HCT116 (cell line): ENCODE measurements around the gene PCLO. TPM values are rescaled to one million over a fixed set of nuclear protein-coding genes. Genes with fewer than 3 reads are reported as not detected.

ENCODE experiments used
- ATAC-seq: fragments of 200-7000 bp; cut with Tn5 transposase; 2 replicates; pipeline ENCODE4 v1.9.1; 2020; ENCODE audit warnings: mild to moderate bottlenecking, moderate library complexity
- BruUV-seq: library from RNA; stranded (reverse); fragments of 400-500 nt; replicated peaks from 2 replicates; lab custom pipeline; 2021; lab: Mats Ljungman, UMichigan
- CTCF ChIA-PET: fragments of 300-600 bp; sonication (Branson Sonifier 250); formaldehyde crosslinking; loops from one replicate; lab custom pipeline; 2021; ENCODE audit warnings: antibody characterized with exemption; lab: Charles Lee
- POLR2A ChIA-PET: fragments of 300-600, 350-600 bp; sonication (Branson Sonifier 250); formaldehyde crosslinking; loops from one replicate; lab custom pipeline; 2021; ENCODE audit warnings: antibody characterized with exemption; lab: Charles Lee
- RAD21 ChIA-PET, 2 experiments: fragments of 300-600 bp; sonication (Branson Sonifier 250); formaldehyde crosslinking; loops; one replicate each; lab custom pipeline; 2023; ENCODE audit warnings: low total read pairs in 2 of 2; ENCODE audit not compliant: uncharacterized antibody in 2 of 2, unreplicated experiment in 2 of 2, low non-redundant PET in 1 of 2; lab: Charles Lee
- DNase-seq: peaks from one replicate; pipeline ENCODE4 v3.0.0-alpha.2; 2010; ENCODE audit warnings: low read depth, low spot score
- H2AFZ ChIP-seq: fragments of 200-600 bp; shearing (Covaris generic), sonication (generic); 2 replicates; pipeline ENCODE4 v1.6.1; 2017; ENCODE audit warnings: low read depth, mixed run types, mixed read lengths, antibody characterized with exemption, low read length; ENCODE audit not compliant: poor library complexity, severe bottlenecking
- H3K27ac ChIP-seq: 2 replicates; pipeline ENCODE4 v1.5.1; 2012; ENCODE audit warnings: low read depth, low read length
- H3K27me3 ChIP-seq: fragments of 200-600 bp; sonication (generic); 2 replicates; pipeline ENCODE4 v1.6.1; 2016; ENCODE audit warnings: mixed run types, low read length, mixed read lengths; ENCODE audit not compliant: insufficient read depth
- H3K36me3 ChIP-seq, 2 experiments: fragments of 200-500 bp in 1 of 2; fragments of 200-600 bp in 1 of 2; sonication (Bioruptor generic) in 1 of 2; sonication (generic) in 1 of 2; 2 replicates each; pipeline versions ENCODE4 v1.5.1 to v1.6.1; 2014 to 2016; ENCODE audit warnings: low read length in 2 of 2, inconsistent platforms in 1 of 2, mixed read lengths in 1 of 2, mixed run types in 1 of 2; ENCODE audit not compliant: insufficient read depth in 2 of 2, control insufficient read depth in 1 of 2
- H3K4me1 ChIP-seq, 2 experiments: fragments of 200-600 bp in 1 of 2; sonication (generic) in 1 of 2; 2 replicates each; pipeline versions ENCODE4 v1.5.1 to v1.6.1; 2012 to 2017; ENCODE audit warnings: low read length in 2 of 2, inconsistent platforms in 1 of 2, mild to moderate bottlenecking in 1 of 2, mixed read lengths in 1 of 2, mixed run types in 1 of 2, moderate library complexity in 1 of 2; ENCODE audit not compliant: insufficient read depth in 2 of 2, control insufficient read depth in 1 of 2
- H3K4me2 ChIP-seq: fragments of 200-600 bp; sonication (generic); 2 replicates; pipeline ENCODE4 v1.6.1; 2017; ENCODE audit warnings: mixed run types, low read length, mixed read lengths
- H3K4me3 ChIP-seq, 2 experiments: fragments of 200-600 bp in 1 of 2; sonication (generic) in 1 of 2; replicated peaks in 1 of 2; 2 replicates each; pipeline ENCODE4 v1.5.1; 2011 to 2016; ENCODE audit warnings: low read length in 2 of 2, control low read depth in 1 of 2, low read depth in 1 of 2, mild to moderate bottlenecking in 1 of 2, mixed read lengths in 1 of 2, mixed run types in 1 of 2
- H3K79me2 ChIP-seq: fragments of 200-600 bp; sonication (generic); 2 replicates; pipeline ENCODE4 v1.6.1; 2017; ENCODE audit warnings: mild to moderate bottlenecking, mixed run types, low read length, moderate library complexity, mixed read lengths; ENCODE audit not compliant: insufficient read depth
- H3K9ac ChIP-seq: fragments of 200-600 bp; sonication (generic); 2 replicates; pipeline ENCODE4 v1.6.1; 2016; ENCODE audit warnings: low read length, mixed read lengths
- H3K9me2 ChIP-seq: fragments of 200-600 bp; sonication (generic), shearing (Covaris generic); 2 replicates; pipeline ENCODE4 v1.6.1; 2017; ENCODE audit warnings: mixed run types, mild to moderate bottlenecking, moderate library complexity; ENCODE audit not compliant: insufficient read depth
- H3K9me3 ChIP-seq, 2 experiments: fragments of 200-500 bp in 1 of 2; fragments of 200-600 bp in 1 of 2; sonication (Bioruptor generic) in 1 of 2; sonication (generic) in 1 of 2; 2 replicates each; pipeline ENCODE4 v1.6.1; 2014 to 2017; ENCODE audit warnings: low read length in 2 of 2, mixed read lengths in 2 of 2, inconsistent platforms in 1 of 2, low read depth in 1 of 2, mild to moderate bottlenecking in 1 of 2, mixed run types in 1 of 2, moderate library complexity in 1 of 2; ENCODE audit not compliant: control insufficient read depth in 1 of 2, insufficient read depth in 1 of 2
- H4K20me1 ChIP-seq: fragments of 200-600 bp; sonication (generic), shearing (Covaris generic); 2 replicates; pipeline ENCODE4 v1.6.1; 2017; ENCODE audit warnings: mixed run types, mild to moderate bottlenecking, moderate library complexity; ENCODE audit not compliant: insufficient read depth
- CTCF ChIP-seq, 3 experiments: fragments of 200-600 bp in 1 of 3; sonication (generic) in 1 of 3; IDR thresholded peaks in 2 of 3; conservative IDR thresholded peaks in 1 of 3; 2 replicates each; pipeline ENCODE4 v1.5.1; 2012 to 2017; ENCODE audit warnings: low read depth in 2 of 3, low read length in 2 of 3, antibody characterized with exemption in 1 of 3, borderline replicate concordance in 1 of 3, control low read depth in 1 of 3, mild to moderate bottlenecking in 1 of 3, mixed read lengths in 1 of 3, mixed run types in 1 of 3, moderate library complexity in 1 of 3; ENCODE audit not compliant: insufficient read depth in 1 of 3
- EGR1 ChIP-seq: IDR thresholded peaks from 2 replicates; pipeline ENCODE4 v1.6.1; 2012; ENCODE audit warnings: low read depth
- ELF1 ChIP-seq: IDR thresholded peaks from 2 replicates; pipeline ENCODE4 v1.6.1; 2012; ENCODE audit warnings: low read depth, borderline replicate concordance
- EZH2 ChIP-seq: fragments of 200-600 bp; sonication (generic); IDR thresholded peaks from 2 replicates; pipeline ENCODE4 v1.6.1; 2017; ENCODE audit warnings: antibody characterized with exemption, mixed run types
- EZH2phosphoT487 ChIP-seq: fragments of 200-600 bp; IDR thresholded peaks from 2 replicates; pipeline ENCODE4 v1.6.1; 2018; ENCODE audit warnings: antibody characterized with exemption, borderline replicate concordance
- FOSL1 ChIP-seq: IDR thresholded peaks from 2 replicates; pipeline ENCODE4 v1.6.1; 2012; ENCODE audit warnings: low read depth
- MAX ChIP-seq: IDR thresholded peaks from 2 replicates; pipeline ENCODE4 v1.6.1; 2012
- POLR2A ChIP-seq: IDR thresholded peaks from 2 replicates; pipeline ENCODE4 v1.7.0; 2011; ENCODE audit warnings: borderline replicate concordance; ENCODE audit not compliant: insufficient read depth, insufficient read length; ENCODE audit errors: extremely low read depth
- POLR2AphosphoS5 ChIP-seq: IDR thresholded peaks from 2 replicates; pipeline ENCODE4 v1.6.1; 2011; ENCODE audit warnings: mild to moderate bottlenecking, low read depth, low read length, moderate library complexity
- RAD21 ChIP-seq: IDR thresholded peaks from 2 replicates; pipeline ENCODE4 v1.6.1; 2012; ENCODE audit warnings: low read depth, mild to moderate bottlenecking
- REST ChIP-seq: IDR thresholded peaks from 2 replicates; pipeline ENCODE4 v1.6.1; 2012; ENCODE audit warnings: low read depth
- SP1 ChIP-seq: IDR thresholded peaks from 2 replicates; pipeline ENCODE4 v1.6.1; 2012; ENCODE audit warnings: low read depth
- SRF ChIP-seq: IDR thresholded peaks from 2 replicates; pipeline ENCODE4 v1.6.1; 2012; ENCODE audit warnings: low read depth
- YY1 ChIP-seq: IDR thresholded peaks from 2 replicates; pipeline ENCODE4 v1.6.1; 2011; ENCODE audit warnings: low read length, low read depth, moderate library complexity, mild to moderate bottlenecking; ENCODE audit not compliant: insufficient replicate concordance; ENCODE audit errors: extremely low read depth
- ZBTB33 ChIP-seq: IDR thresholded peaks from 2 replicates; pipeline ENCODE4 v1.6.1; 2011; ENCODE audit warnings: mild to moderate bottlenecking, low read length, moderate library complexity; ENCODE audit not compliant: insufficient replicate concordance; ENCODE audit errors: extremely low read depth
- ZFX ChIP-seq: fragments of 450-650 bp; IDR thresholded peaks from 2 replicates; pipeline ENCODE4 v1.6.1; 2017
- intact Hi-C: fragments of 100-400 bp; cut with micrococcal nuclease; formaldehyde crosslinking; loops from 2 replicates; pipeline ENCODE4 v1.10.0; 2022
- total RNA-seq: library from RNA; stranded (reverse); gene quantifications from one replicate; pipeline ENCODE4 v1.2.1, GENCODE V29; 2021; ENCODE audit not compliant: unreplicated experiment

Gene PCLO
- total RNA-seq, 1 experiment from 2014 or later = 2.4 TPM

GRCh38 chr7:82732677-82733076 is 430.0 kb downstream of the PCLO start:
- no peak overlapping the region for H3K9ac ChIP-seq
- RAD21 ChIA-PET = no interaction called here
- TF ChIP-seq EZH2phosphoT487 (no peak), MAX (no peak), SP1 (no peak), REST (no peak), ELF1 (no peak), ZFX (no peak), EZH2 (no peak), POLR2A (no peak), EGR1 (no peak), CTCF (IDR thresholded peaks at IDR 0.05 in 2 of 3, conservative IDR thresholded peaks at IDR 0.05 in 1 of 3; ENCODE audit: borderline replicate concordance in 1 of 3, insufficient read depth in 1 of 3, low read depth in 2 of 3, low read length in 2 of 3) (no peak), SRF (no peak), FOSL1 (no peak), POLR2AphosphoS5 (no peak), ZBTB33 (no peak), YY1 (no peak), RAD21 (no peak)
- no peaks in the 10 kb centered on the region for H3K9me3 ChIP-seq
- no peaks in the 10 kb centered on the region for H3K27me3 ChIP-seq
- H3K79me2 ChIP-seq = no peaks in the 10 kb centered on the region
- CTCF ChIA-PET = no interaction called here
- no peak overlapping the region for H3K4me2 ChIP-seq
- ATAC-seq (no peak), DNase-seq (no peak)
- POLR2A ChIA-PET = no interaction called here
- no peak overlapping the region for H3K4me3 ChIP-seq
- BruUV-seq = no TSS peak
- H3K9me2 ChIP-seq = no peaks in the 10 kb centered on the region; the same call in 1 of the 2 replicates
- H4K20me1 ChIP-seq = no peaks in the 10 kb centered on the region
- H3K27ac ChIP-seq = no peak overlapping the region
- intact Hi-C loops = no loop called here
- H2AFZ ChIP-seq = no peak overlapping the region
- H3K4me1 ChIP-seq = no peaks in the 10 kb centered on the region
- no peaks in the 10 kb centered on the region for H3K36me3 ChIP-seq
